Measurements from ENCODE around the gene EFHD2.
"Not testable (repeated sequence)": the region's sequence is repeated elsewhere in the genome, so short reads cannot be mapped to it uniquely, and the experiment has no call there.

Gene EFHD2

GRCh38 chr1:15471723-15472122, 62.0 kb downstream of the EFHD2 start:
- H2BK120ac ChIP-seq (ENCODE audit: insufficient read depth, low read length, poor library complexity), result not testable (repeated sequence)

GRCh38 chr1:15472587-15472986, 62.9 kb downstream of the EFHD2 start:
- DNase-seq, result no peak
- Histone ChIP-seq H3K9ac (ENCODE audit: low read length) (no peak overlapping the region), H2AK5ac (ENCODE audit: low read length) (no peak overlapping the region), H3K36me3 (ENCODE audit: control insufficient read depth in 1 of 2, insufficient read depth in 2 of 2, low read length in 2 of 2) (no peaks in the 10 kb centered on the region), H2BK12ac (ENCODE audit: low read length) (no peak overlapping the region), H3K23ac (ENCODE audit: low read length) (no peak overlapping the region), H2AFZ (ENCODE audit: insufficient read depth, low read length, poor library complexity) (no peak overlapping the region), H3K4ac (ENCODE audit: low read depth, low read length) (no peak overlapping the region), H2BK120ac (ENCODE audit: insufficient read depth, low read length, poor library complexity) (no peak overlapping the region), H3K79me2 (ENCODE audit: control insufficient read depth, insufficient read depth, low read length, poor library complexity) (no peaks in the 10 kb centered on the region), H3K79me1 (ENCODE audit: low read length) (no peaks in the 10 kb centered on the region), H4K91ac (ENCODE audit: low read depth, low read length) (no peak overlapping the region), H3K9me3 (ENCODE audit: insufficient read depth, low read depth, low read length) (peaks cover 3% of the 10 kb centered on the region), H3K27me3 (ENCODE audit: insufficient read depth, low read length) (no peaks in the 10 kb centered on the region), H3K18ac (ENCODE audit: low read length) (no peak overlapping the region), H3K14ac (ENCODE audit: low read length) (no peak overlapping the region), H3K4me2 (ENCODE audit: low read length) (no peak overlapping the region), H2BK5ac (ENCODE audit: low read depth, low read length, poor library complexity) (no peak overlapping the region), H4K12ac (ENCODE audit: low read depth, low read length) (no peak overlapping the region), H3K4me1 (ENCODE audit: control insufficient read depth in 1 of 2, insufficient read depth in 2 of 2, low read length in 2 of 2) (no peaks in the 10 kb centered on the region), H3K27ac (ENCODE audit: low read depth, low read length) (no peak overlapping the region), H3K4me3 (ENCODE audit: low read depth, low read length) (no peak overlapping the region), H4K8ac (ENCODE audit: low read depth, low read length) (no peak overlapping the region)
- WGBS (ENCODE audit: extremely low coverage, insufficient coverage, insufficient read length), result no CpG with 5 or more reads among the region's 11 CpGs

More at GRCh38 chr1:15471723-15472122, 62.0 kb downstream of the EFHD2 start:
- not testable (repeated sequence) for H2AFZ ChIP-seq (ENCODE audit: insufficient read depth, low read length, poor library complexity); H3K23ac ChIP-seq (ENCODE audit: low read length); DNase-seq; H2BK12ac ChIP-seq (ENCODE audit: low read length); H3K4me2 ChIP-seq (ENCODE audit: low read length); H4K8ac ChIP-seq (ENCODE audit: low read depth, low read length); H3K27me3 ChIP-seq (ENCODE audit: insufficient read depth, low read length); H2BK5ac ChIP-seq (ENCODE audit: low read depth, low read length, poor library complexity); H3K18ac ChIP-seq (ENCODE audit: low read length); H3K4ac ChIP-seq (ENCODE audit: low read depth, low read length); H4K91ac ChIP-seq (ENCODE audit: low read depth, low read length); H3K4me1 ChIP-seq (ENCODE audit: control insufficient read depth in 1 of 2, insufficient read depth in 2 of 2, low read length in 2 of 2); H4K12ac ChIP-seq (ENCODE audit: low read depth, low read length); H3K14ac ChIP-seq (ENCODE audit: low read length); H3K79me1 ChIP-seq (ENCODE audit: low read length); H3K27ac ChIP-seq (ENCODE audit: low read depth, low read length); H3K4me3 ChIP-seq (ENCODE audit: low read depth, low read length); H2AK5ac ChIP-seq (ENCODE audit: low read length); H3K9me3 ChIP-seq (ENCODE audit: insufficient read depth, low read depth, low read length); H3K36me3 ChIP-seq (ENCODE audit: control insufficient read depth in 1 of 2, insufficient read depth in 2 of 2, low read length in 2 of 2); H3K9ac ChIP-seq (ENCODE audit: low read length); H3K79me2 ChIP-seq (ENCODE audit: control insufficient read depth, insufficient read depth, low read length, poor library complexity)
- WGBS (ENCODE audit: extremely low coverage, insufficient coverage, insufficient read length), result no CpG with 5 or more reads among the region's 6 CpGs

GRCh38 chr1:15475752-15476314, 66.1 kb downstream of the EFHD2 start, which contains the start of gene CELA2B:
CELA2B (plus strand) TSS chr1:15476104; CDS start chr1:15476126, 22 bp downstream.
- Histone ChIP-seq H2AFZ (ENCODE audit: insufficient read depth, low read length, poor library complexity) (no peak within 1 kb of the TSS), H3K79me1 (ENCODE audit: low read length) (no peaks in the 10 kb centered on the region), H2BK120ac (ENCODE audit: insufficient read depth, low read length, poor library complexity) (no peak within 1 kb of the TSS), H3K79me2 (ENCODE audit: control insufficient read depth, insufficient read depth, low read length, poor library complexity) (no peaks in the 10 kb centered on the region), H3K4ac (ENCODE audit: low read depth, low read length) (no peak within 1 kb of the TSS), H4K91ac (ENCODE audit: low read depth, low read length) (no peak within 1 kb of the TSS), H3K23ac (ENCODE audit: low read length) (no peak within 1 kb of the TSS), H3K4me3 (ENCODE audit: low read depth, low read length) (no peak within 1 kb of the TSS), H4K8ac (ENCODE audit: low read depth, low read length) (no peak within 1 kb of the TSS), H3K4me1 (ENCODE audit: control insufficient read depth in 1 of 2, insufficient read depth in 2 of 2, low read length in 2 of 2) (no peaks in the 10 kb centered on the region), H3K27ac (ENCODE audit: low read depth, low read length) (no peak within 1 kb of the TSS), H2BK5ac (ENCODE audit: low read depth, low read length, poor library complexity) (no peak within 1 kb of the TSS), H4K12ac (ENCODE audit: low read depth, low read length) (no peak within 1 kb of the TSS), H3K4me2 (ENCODE audit: low read length) (no peak within 1 kb of the TSS), H2BK12ac (ENCODE audit: low read length) (no peak within 1 kb of the TSS), H3K18ac (ENCODE audit: low read length) (no peak within 1 kb of the TSS), H2AK5ac (ENCODE audit: low read length) (no peak within 1 kb of the TSS), H3K9ac (ENCODE audit: low read length) (no peak within 1 kb of the TSS), H3K36me3 (ENCODE audit: control insufficient read depth in 1 of 2, insufficient read depth in 2 of 2, low read length in 2 of 2) (no peaks in the 10 kb centered on the region), H3K14ac (ENCODE audit: low read length) (no peak within 1 kb of the TSS), H3K9me3 (ENCODE audit: insufficient read depth, low read depth, low read length) (peaks cover 3% of the 10 kb centered on the region), H3K27me3 (ENCODE audit: insufficient read depth, low read length) (no peaks in the 10 kb centered on the region)
- no peak for DNase-seq
- WGBS (ENCODE audit: extremely low coverage, insufficient coverage, insufficient read length), result no CpG with 5 or more reads among the region's 5 CpGs

- Histone ChIP-seq H3K18ac (ENCODE audit: low read length) (no peak overlapping the region), H2BK120ac (ENCODE audit: insufficient read depth, low read length, poor library complexity) (no peak overlapping the region), H3K4ac (ENCODE audit: low read depth, low read length) (no peak overlapping the region), H3K4me1 (ENCODE audit: control insufficient read depth in 1 of 2, insufficient read depth in 2 of 2, low read length in 2 of 2) (no peaks in the 10 kb centered on the region), H3K79me2 (ENCODE audit: control insufficient read depth, insufficient read depth, low read length, poor library complexity) (no peaks in the 10 kb centered on the region), H2AFZ (ENCODE audit: insufficient read depth, low read length, poor library complexity) (no peak overlapping the region), H4K12ac (ENCODE audit: low read depth, low read length) (no peak overlapping the region), H3K27ac (ENCODE audit: low read depth, low read length) (no peak overlapping the region), H2AK5ac (ENCODE audit: low read length) (no peak overlapping the region), H2BK12ac (ENCODE audit: low read length) (no peak overlapping the region), H3K79me1 (ENCODE audit: low read length) (no peaks in the 10 kb centered on the region), H4K91ac (ENCODE audit: low read depth, low read length) (no peak overlapping the region), H3K14ac (ENCODE audit: low read length) (no peak overlapping the region), H3K9me3 (ENCODE audit: insufficient read depth, low read depth, low read length) (peaks cover 3% of the 10 kb centered on the region), H3K4me3 (ENCODE audit: low read depth, low read length) (no peak overlapping the region), H3K4me2 (ENCODE audit: low read length) (no peak overlapping the region), H4K8ac (ENCODE audit: low read depth, low read length) (no peak overlapping the region), H3K9ac (ENCODE audit: low read length) (no peak overlapping the region), H3K36me3 (ENCODE audit: control insufficient read depth in 1 of 2, insufficient read depth in 2 of 2, low read length in 2 of 2) (no peaks in the 10 kb centered on the region), H3K23ac (ENCODE audit: low read length) (no peak overlapping the region), H2BK5ac (ENCODE audit: low read depth, low read length, poor library complexity) (no peak overlapping the region), H3K27me3 (ENCODE audit: insufficient read depth, low read length) (no peaks in the 10 kb centered on the region)
- no peak for DNase-seq
- WGBS (ENCODE audit: extremely low coverage, insufficient coverage, insufficient read length), result no CpG with 5 or more reads among the region's 3 CpGs
These were observed 67.2 kb downstream of the EFHD2 start for GRCh38 chr1:15476927-15477326.
